Superior temporal gyrus (tissue), 1 donor: Measurements from ENCODE around the gene FA2H.
"Not testable (repeated sequence)": the region's sequence is repeated elsewhere in the genome, so short reads cannot be mapped to it uniquely, and the experiment has no call there.

Experiments
- DNase-seq: peaks from one replicate; pipeline ENCODE4 v3.0.0-alpha.2; 2016; ENCODE audit errors: extremely low spot score

The FA2H gene

DNA sequence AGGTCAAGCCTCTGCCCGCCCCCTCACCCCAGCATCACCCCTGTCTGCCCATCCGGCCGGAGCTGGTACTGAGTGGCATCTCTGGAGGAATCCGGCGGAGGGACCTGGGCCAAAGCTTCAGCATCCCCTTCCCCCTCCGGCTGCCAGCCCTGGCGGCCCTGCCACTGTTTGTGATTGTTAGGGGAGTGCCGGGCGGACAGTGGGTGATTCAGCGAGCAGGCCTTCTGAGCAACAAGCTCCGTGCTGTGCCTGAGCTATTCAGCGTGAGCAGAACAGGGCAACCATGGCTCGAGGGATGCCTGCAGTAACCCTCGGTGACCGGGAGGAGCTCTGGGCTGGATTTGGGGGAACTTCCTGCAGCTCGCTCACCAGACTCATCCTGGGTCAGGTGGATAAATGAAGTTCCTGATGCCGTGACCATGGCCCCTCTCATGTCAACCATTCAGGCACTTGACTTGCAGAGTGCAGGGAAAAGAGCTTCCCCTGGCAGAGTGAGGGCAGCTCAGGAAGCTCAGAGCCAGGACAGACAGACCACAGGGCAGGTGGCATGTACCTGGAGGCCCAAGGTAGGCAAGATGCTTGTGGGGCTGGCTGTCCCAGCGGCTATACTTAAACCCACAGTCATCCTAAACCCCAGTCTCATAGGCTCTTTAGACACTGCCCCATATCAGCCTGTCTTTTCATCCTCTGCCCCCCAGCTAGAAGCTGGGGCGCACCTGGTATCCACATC lies 49.6 kb downstream of the FA2H start:
- DNase-seq, result peak; percentile 96

GRCh38 chr16:74723256-74723655 lies 51.4 kb downstream of the FA2H start:
- no peak for DNase-seq

- not testable (repeated sequence) for DNase-seq
Measured at GRCh38 chr16:74722156-74722555, 52.5 kb downstream of the FA2H start.

- no peak for DNase-seq
Measured at GRCh38 chr16:74721716-74722115, 52.9 kb downstream of the FA2H start.

DNA sequence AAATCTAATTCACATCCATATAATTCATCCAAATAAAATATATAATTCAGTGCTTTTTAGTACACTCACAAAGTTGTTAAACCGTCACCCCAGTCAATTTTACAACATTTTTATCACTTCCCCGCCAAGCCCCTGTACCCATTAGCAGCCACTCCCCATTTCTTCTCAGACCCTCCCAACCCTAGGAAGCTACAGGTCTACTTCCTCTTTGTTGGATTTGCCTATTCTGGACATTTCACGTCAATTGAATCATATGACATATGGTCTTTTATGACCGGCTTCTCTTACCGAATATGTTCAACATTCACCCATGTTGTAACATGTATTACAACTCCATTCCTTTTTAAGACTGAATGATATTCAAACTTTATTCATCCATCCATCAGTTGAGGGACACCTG lies 54.0 kb downstream of the FA2H start:
- DNase-seq, result no peak

DNA sequence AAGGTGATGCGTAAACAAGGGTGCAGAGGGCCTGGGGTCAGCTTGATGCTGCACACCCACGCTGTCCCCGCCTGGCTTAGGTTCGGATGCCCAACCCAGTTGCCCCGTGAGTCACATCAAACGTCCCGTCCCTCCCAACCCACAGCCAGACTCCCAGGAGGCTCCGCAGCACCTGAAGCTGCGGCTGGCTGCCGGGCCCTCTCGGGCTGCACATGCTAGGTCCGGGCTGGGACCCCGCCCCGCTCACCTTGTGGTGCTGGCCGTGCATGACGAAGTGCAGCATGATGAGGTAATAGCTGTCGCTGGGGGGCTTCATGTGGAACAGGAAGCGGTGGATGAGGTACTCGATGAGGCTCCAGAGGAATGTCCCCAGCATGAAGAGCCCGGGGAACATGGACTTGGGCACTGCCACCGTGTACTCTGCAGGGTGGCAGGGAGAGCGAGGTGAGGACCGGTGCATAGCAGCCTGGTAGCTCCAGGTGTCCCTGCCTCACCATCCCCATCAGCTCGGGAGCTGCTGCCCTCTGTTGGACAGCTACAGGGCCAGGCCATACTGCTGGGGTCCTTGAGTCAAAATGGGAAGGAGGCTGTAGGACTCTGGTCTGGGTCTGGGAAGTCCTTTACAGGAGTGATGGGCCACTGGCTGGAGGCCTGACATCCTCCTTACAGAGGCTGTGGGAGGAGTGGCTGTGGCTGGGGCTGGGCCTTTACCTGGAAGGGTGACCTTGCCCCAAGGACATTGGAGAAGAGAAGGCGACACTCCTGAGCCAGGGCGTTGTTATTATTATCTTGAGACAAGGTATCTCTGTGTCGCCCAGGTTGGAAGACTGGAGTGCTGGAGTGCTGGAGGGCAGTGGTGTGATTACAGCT lies 55.6 kb downstream of the FA2H start:
- DNase-seq, result no peak

DNA sequence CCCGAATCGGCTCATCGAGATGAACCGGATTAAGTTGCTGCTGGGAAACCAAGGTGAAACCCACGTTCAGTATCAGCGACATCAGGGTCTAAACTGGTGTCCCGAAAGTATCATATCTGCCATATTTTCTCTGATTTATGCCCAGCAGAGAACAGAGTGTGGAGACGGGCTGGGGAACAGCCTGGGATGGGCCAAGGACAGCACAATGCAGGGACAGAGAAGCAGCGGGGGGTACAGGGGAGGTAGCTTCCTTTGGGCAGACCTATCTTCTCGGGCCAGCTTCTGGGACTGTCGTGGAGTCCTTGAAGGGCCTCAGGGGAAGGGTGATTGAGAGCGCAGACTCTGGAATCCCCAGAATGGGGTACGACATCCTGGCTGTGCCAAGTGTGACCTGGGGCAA lies 56.5 kb downstream of the FA2H start:
- DNase-seq, result no peak

DNA sequence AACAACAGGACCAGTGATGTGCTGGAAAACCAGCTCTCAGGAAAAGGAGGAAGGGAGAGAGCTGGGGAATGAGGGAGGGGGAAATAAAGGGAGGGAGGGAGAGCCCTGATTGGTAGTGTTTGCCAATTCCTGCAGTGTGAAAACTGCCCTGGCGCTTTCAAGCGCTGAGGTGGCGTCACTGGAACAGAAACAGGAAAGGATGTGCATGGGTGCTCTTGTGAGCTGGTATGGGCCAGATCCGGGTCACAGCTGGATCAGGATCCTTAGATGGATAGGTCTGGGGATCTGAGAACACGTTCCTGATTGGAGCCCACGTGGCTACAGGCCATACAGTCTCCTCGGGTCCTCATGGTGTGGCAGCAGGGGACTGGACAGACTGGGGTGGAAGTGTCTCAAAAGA lies 57.3 kb downstream of the FA2H start:
- no peak for DNase-seq

DNA sequence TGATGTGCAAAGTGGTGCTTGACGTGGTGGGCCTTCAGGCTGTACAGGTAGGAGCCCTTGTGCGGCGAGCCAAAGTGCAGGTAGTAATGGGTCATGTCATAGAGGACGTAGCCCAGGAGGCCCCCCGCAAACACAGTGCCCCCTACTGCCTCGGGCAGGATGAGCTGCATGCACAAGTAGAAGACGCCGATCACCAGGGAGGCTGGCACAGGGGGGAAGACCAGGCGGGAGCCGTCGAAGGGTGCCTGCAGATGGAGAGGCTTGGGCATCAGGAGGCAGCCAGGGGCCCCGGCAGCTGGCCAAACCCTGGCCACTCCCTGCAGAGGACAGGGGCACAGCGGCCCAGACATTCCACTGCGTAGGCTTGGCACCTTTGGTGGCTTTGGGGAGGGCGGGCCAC lies 58.3 kb downstream of the FA2H start:
- no peak for DNase-seq

GRCh38 chr16:74713876-74714275 lies 60.7 kb downstream of the FA2H start:
- no peak for DNase-seq

- DNase-seq, result no peak
Measured at GRCh38 chr16:74713325-74713724, 61.3 kb downstream of the FA2H start.

DNA sequence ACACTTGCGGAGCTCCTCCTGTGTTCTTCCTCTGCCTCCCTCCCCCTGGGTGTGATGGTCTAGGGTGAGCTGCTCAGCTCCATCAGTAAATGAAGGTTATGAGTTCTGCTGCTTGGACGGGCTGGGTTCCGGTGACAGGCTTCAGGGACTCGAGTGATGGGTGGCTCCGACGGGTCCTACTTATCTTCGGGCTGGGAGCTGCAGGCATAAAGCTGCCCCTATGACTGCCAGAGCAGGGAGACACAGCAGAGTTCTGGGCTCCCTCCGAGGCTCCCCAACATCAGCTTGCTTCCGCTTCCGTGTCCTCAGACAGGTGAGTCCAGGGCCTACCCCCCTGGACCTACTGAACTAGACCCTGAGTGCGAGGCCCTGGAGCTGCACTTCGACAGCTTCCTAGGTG lies 62.7 kb downstream of the FA2H start:
- no peak for DNase-seq

- DNase-seq, result no peak
Measured at GRCh38 chr16:74710401-74710800, 64.2 kb downstream of the FA2H start.

DNA sequence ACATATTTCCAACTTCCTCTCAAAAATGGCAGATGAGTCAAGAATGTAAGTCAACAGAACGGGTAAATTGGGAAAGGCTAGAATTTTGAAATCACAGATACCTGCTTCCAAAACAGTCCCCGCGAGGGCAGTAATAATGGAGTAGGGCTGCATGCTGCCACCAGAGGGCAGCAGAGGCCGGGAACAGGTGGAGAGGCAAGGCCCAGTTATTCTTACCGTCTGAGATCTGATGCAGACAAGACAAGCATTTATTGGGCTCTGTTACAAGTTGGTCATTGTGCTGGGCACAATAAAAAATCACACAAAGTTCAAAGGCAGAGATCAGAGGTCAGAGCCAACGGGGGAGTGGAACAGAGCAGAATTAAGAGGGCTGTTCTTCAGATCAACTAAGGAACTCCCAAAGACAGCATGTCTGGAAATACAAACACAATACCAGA lies 65.2 kb downstream of the FA2H start:
- peak; percentile 98 for DNase-seq

- DNase-seq, result no peak
Measured at GRCh38 chr16:74700438-74701225, 74.0 kb downstream of the FA2H start, which contains the start of gene MLKL. Gene MLKL (minus strand): TSS chr16:74700862. CDS start chr16:74695757, 5,105 bp downstream.

DNA sequence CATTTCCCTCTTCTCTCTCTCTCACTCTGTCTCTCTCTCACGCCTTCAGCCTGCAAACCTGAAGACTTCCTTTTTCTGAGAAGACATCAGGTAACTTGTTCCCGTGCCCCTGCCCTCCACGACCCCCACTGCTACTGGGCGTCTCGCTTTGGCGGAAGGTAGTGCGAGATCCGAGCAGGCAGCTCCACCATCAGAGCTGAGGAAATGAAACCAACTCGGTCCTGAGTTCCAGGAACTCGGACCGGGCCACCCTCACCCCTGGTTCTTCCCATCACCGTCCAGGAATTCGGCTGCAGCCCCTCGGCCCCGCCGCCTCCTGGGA lies 74.5 kb downstream of the FA2H start:
- no peak for DNase-seq

DNA sequence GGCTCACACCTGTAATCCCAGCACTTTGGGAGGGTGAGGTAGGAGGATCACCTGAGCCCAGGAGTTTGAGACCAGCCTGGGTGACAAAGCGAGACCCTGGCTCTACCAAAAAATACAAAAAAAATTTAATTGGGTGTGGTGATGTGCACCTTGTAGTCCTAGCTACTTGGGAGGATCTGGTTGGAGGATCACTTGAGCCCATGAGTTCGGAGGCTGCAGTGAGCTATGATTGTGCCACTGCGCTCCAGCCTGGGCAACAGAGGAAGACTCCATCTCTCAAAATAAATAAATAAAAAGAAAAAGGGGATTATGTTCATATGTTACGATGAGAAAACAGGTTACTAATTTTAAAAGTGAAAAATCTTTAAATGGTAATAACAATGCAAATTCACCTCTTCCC lies 75.0 kb downstream of the FA2H start:
- no peak for DNase-seq

- no peak for DNase-seq
Measured at GRCh38 chr16:74698222-74698621, 76.4 kb downstream of the FA2H start.

- DNase-seq, result peak; percentile 97
Measured at GRCh38 chr16:74695450-74696422, 78.9 kb downstream of the FA2H start.

DNA sequence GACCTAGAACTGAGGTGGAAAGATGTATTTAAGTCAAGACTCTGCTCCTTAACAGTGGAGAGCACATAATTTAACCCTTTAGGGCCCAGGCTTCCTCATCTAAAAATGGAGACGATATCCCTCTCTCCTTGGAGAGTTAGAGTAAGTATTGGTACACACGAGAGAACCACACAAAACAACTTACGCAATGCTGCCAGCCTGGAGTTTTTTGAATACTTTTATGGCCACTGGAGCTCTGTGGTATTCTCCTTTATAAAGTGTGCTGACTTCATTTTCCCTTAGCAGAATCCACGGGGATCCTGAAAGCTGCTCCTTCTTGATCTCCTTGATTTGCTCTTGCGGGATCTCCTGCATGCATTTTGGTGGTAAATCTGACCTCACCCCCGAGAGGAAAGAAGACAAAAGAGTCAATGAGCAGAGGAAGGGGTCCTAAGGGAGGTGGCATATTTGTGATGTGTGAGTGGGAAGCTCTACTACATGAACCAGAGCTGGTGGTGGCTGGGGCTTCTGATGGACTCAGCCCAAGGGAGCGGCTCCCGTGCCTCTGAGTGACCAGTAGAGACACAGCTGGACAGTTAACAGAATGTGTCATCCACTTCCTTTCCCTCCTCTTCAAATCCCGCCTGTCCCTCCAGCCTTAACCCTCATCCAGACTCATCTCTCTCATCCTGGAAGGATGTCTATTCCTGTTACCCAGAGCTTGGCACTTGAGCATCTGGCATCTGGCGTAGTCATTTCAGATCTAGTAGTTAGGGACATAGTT lies 83.3 kb downstream of the FA2H start:
- DNase-seq, result no peak
